IMR-90 (cell line): ENCODE measurements around the gene PPP6C. TPM values are rescaled to one million over a fixed set of nuclear protein-coding genes. Genes with fewer than 3 reads are reported as not detected.

Experiments
- ATAC-seq: fragments of 200-7000 bp; cut with Tn5 transposase; 2 replicates; pipeline ENCODE4 v1.9.1; 2020; ENCODE audit warnings: low read depth, mild to moderate bottlenecking, moderate library complexity
- BruUV-seq: library from RNA; stranded (reverse); fragments of 400-500 nt; replicated peaks from 2 replicates; lab custom pipeline; 2021; lab: Mats Ljungman, UMichigan
- CTCF ChIA-PET: fragments of 300-600 bp; formaldehyde crosslinking; extraction: SDS; loops from one replicate; lab custom pipeline; 2021; ENCODE audit warnings: antibody characterized with exemption; lab: Yijun Ruan, JAX
- POLR2A ChIA-PET: fragments of 300-600 bp; sonication (Branson Sonifier 250); formaldehyde crosslinking; loops from one replicate; lab custom pipeline; 2022; ENCODE audit warnings: antibody characterized with exemption; ENCODE audit not compliant: unreplicated experiment; lab: Charles Lee
- DNase-seq: peaks from one replicate; pipeline ENCODE4 v3.0.0; 2013
- H2AFZ ChIP-seq: replicated peaks from 2 replicates; pipeline ENCODE3; 2013; ENCODE audit warnings: low read length, mild to moderate bottlenecking; ENCODE audit not compliant: poor library complexity
- H2AK5ac ChIP-seq: 2 replicates; pipeline ENCODE4 v1.6.1; 2013; ENCODE audit warnings: low read depth, low read length, inconsistent platforms
- H2AK9ac ChIP-seq: replicated peaks from 2 replicates; pipeline ENCODE3; 2013; ENCODE audit warnings: mild to moderate bottlenecking, low read depth, low read length, moderate library complexity; ENCODE audit not compliant: poor library complexity
- H2BK120ac ChIP-seq: 2 replicates; pipeline ENCODE4 v1.6.1; 2013; ENCODE audit warnings: low read depth, low read length, inconsistent platforms
- H2BK15ac ChIP-seq: 3 replicates; pipeline ENCODE4 v1.6.1; 2013; ENCODE audit warnings: low read depth, low read length, inconsistent platforms
- H2BK20ac ChIP-seq: 2 replicates; pipeline ENCODE4 v1.6.1; 2013; ENCODE audit warnings: low read depth, mild to moderate bottlenecking, inconsistent platforms, low read length, moderate library complexity
- H2BK5ac ChIP-seq: 2 replicates; pipeline ENCODE4 v1.6.1; 2013; ENCODE audit warnings: mild to moderate bottlenecking, low read depth, low read length, inconsistent platforms; ENCODE audit not compliant: poor library complexity, severe bottlenecking
- H3K14ac ChIP-seq: replicated peaks from 2 replicates; pipeline ENCODE4 v1.6.1; 2013; ENCODE audit warnings: low read depth, low read length, inconsistent platforms
- H3K18ac ChIP-seq: 2 replicates; pipeline ENCODE4 v1.6.1; 2013; ENCODE audit warnings: low read depth, low read length, control low read depth
- H3K23ac ChIP-seq: 2 replicates; pipeline ENCODE4 v1.6.1; 2013; ENCODE audit warnings: low read depth, low read length, inconsistent platforms
- H3K27ac ChIP-seq: 2 replicates; pipeline ENCODE4 v1.5.1; 2013; ENCODE audit warnings: mild to moderate bottlenecking, control low read depth, low read length; ENCODE audit not compliant: insufficient read depth
- H3K27me3 ChIP-seq: 2 replicates; pipeline ENCODE4 v1.6.1; 2013; ENCODE audit warnings: low read length; ENCODE audit not compliant: control insufficient read depth, insufficient read depth
- H3K36me3 ChIP-seq: 2 replicates; pipeline ENCODE4 v1.6.1; 2013; ENCODE audit warnings: low read length, mixed read lengths; ENCODE audit not compliant: control insufficient read depth, insufficient read depth
- H3K4ac ChIP-seq: 2 replicates; pipeline ENCODE4 v1.6.1; 2013; ENCODE audit warnings: low read depth, low read length, inconsistent platforms
- H3K4me1 ChIP-seq: 2 replicates; pipeline ENCODE4 v1.6.1; 2013; ENCODE audit warnings: low read length, mixed read lengths; ENCODE audit not compliant: control insufficient read depth, insufficient read depth
- H3K4me2 ChIP-seq: 2 replicates; pipeline ENCODE4 v1.6.1; 2013; ENCODE audit warnings: low read depth, mild to moderate bottlenecking, control low read depth, low read length, moderate library complexity
- H3K4me3 ChIP-seq: 2 replicates; pipeline ENCODE4 v1.5.1; 2013; ENCODE audit warnings: low read depth, mild to moderate bottlenecking, control low read depth, low read length, moderate library complexity; ENCODE audit not compliant: insufficient read depth
- H3K56ac ChIP-seq: 2 replicates; pipeline ENCODE4 v1.6.1; 2013; ENCODE audit warnings: low read length, inconsistent platforms; ENCODE audit not compliant: insufficient read depth; ENCODE audit errors: extremely low read depth
- H3K79me1 ChIP-seq, 2 experiments: 2 replicates each; pipeline ENCODE4 v1.6.1; 2013; ENCODE audit warnings: low read length in 2 of 2, inconsistent platforms in 1 of 2, low read depth in 1 of 2
- H3K9ac ChIP-seq: 2 replicates; pipeline ENCODE4 v1.6.1; 2013; ENCODE audit warnings: low read depth, low read length, control low read depth
- H3K9me1 ChIP-seq: 2 replicates; pipeline ENCODE4 v1.6.1; 2013; ENCODE audit warnings: low read length, inconsistent platforms; ENCODE audit not compliant: insufficient read depth
- H3K9me3 ChIP-seq: 2 replicates; pipeline ENCODE4 v1.6.1; 2013; ENCODE audit warnings: low read length; ENCODE audit not compliant: control insufficient read depth, insufficient read depth
- H4K20me1 ChIP-seq: 2 replicates; pipeline ENCODE4 v1.6.1; 2013; ENCODE audit warnings: low read length, inconsistent platforms; ENCODE audit not compliant: insufficient read depth
- H4K5ac ChIP-seq: 2 replicates; pipeline ENCODE4 v1.6.1; 2013; ENCODE audit warnings: mild to moderate bottlenecking, low read depth, low read length, control low read depth
- H4K8ac ChIP-seq, 2 experiments: 2 replicates each; pipeline ENCODE4 v1.6.1; 2013; ENCODE audit warnings: low read depth in 2 of 2, low read length in 2 of 2, control low read depth in 1 of 2, inconsistent platforms in 1 of 2
- H4K91ac ChIP-seq: 2 replicates; pipeline ENCODE4 v1.6.1; 2013; ENCODE audit warnings: low read depth, low read length, inconsistent platforms; ENCODE audit not compliant: insufficient read depth
- BHLHE40 ChIP-seq: fragments of 150-350 bp; IDR thresholded peaks from 2 replicates; pipeline ENCODE4 v1.6.1; 2016; ENCODE audit warnings: mild to moderate bottlenecking, low read depth, low read length
- ELK1 ChIP-seq: fragments of 150-350 bp; IDR thresholded peaks from 2 replicates; pipeline ENCODE4 v1.6.1; 2016; ENCODE audit warnings: low read depth, mild to moderate bottlenecking, low read length, moderate library complexity, borderline replicate concordance
- MAZ ChIP-seq: IDR thresholded peaks from 2 replicates; pipeline ENCODE4 v1.6.1; 2012; ENCODE audit warnings: low read depth, mild to moderate bottlenecking, low read length, improper control_type of control experiment, moderate library complexity, borderline replicate concordance
- POLR2A ChIP-seq: IDR thresholded peaks from 2 replicates; pipeline ENCODE4 v1.6.1; 2012; ENCODE audit warnings: mild to moderate bottlenecking, low read depth, low read length
- dilution Hi-C: fragments of 300-500 bp; cut with HindIII; formaldehyde crosslinking; loops from one replicate; pipeline ENCODE4 v1.14.3; 2018; ENCODE audit warnings: low sequenced_read_pairs; ENCODE audit not compliant: unreplicated experiment
- in situ Hi-C: fragments of 300-500 bp; cut with MboI; formaldehyde crosslinking; loops from 3 replicates; pipeline ENCODE4 v1.14.3; 2019; ENCODE audit warnings: low sequenced_read_pairs, inconsistent platforms, mixed read lengths
- intact Hi-C: fragments of 100-400 bp; cut with micrococcal nuclease; formaldehyde crosslinking; loops from 2 replicates; pipeline ENCODE4 v1.10.0; 2022
- polyA plus RNA-seq, 3 experiments: library from polyadenylated mRNA; depleted of rRNA; stranded (reverse); fragments of >200 nt; gene quantifications; 2 replicates each; pipeline ENCODE4 v1.2.3, GENCODE V29; 2012; ENCODE audit warnings: low replicate concordance in 1 of 3
- total RNA-seq: library from RNA; depleted of rRNA; stranded (reverse); fragments of >200 nt; gene quantifications from 2 replicates; pipeline ENCODE4 v1.2.3, GENCODE V29; 2012

The PPP6C gene
- total and polyA plus RNA-seq, 2 of the 4 experiments (the other 2 are of a cell fraction): 14.5 to 15.4 TPM

- no peak overlapping the region for H3K4me3 ChIP-seq
- dilution Hi-C loops: no loop called here
- no peak overlapping the region for H4K91ac ChIP-seq
- no peaks in the 10 kb centered on the region for H3K9me3 ChIP-seq
- H3K79me1 ChIP-seq: peaks cover 19 to 56% of the 10 kb centered on the region in 2 experiments
- BruUV-seq: no TSS peak
- H2AK5ac ChIP-seq: no peak overlapping the region
- POLR2A ChIA-PET: no interaction called here
- no peak overlapping the region for H3K9ac ChIP-seq
- peaks cover 9% of the 10 kb centered on the region for H3K4me1 ChIP-seq
- DNase-seq (no peak), ATAC-seq (peak; percentile 82)
- no peak overlapping the region for H2BK20ac ChIP-seq
- TF ChIP-seq BHLHE40 (no peak), MAZ (no peak), ELK1 (no peak), POLR2A (no peak)
- intact Hi-C loops: no loop called here
- H3K18ac ChIP-seq: no peak overlapping the region
- H4K20me1 ChIP-seq: peaks cover 15% of the 10 kb centered on the region; the same call in 1 of the 2 replicates
- H3K27me3 ChIP-seq: no peaks in the 10 kb centered on the region
- H3K9me1 ChIP-seq: 0 out of 2 replicates have a peak, but pooled peaks cover 6% of the 10 kb centered on the region
- peak overlapping the region; percentile 71; the same call in 1 of the 2 replicates for H3K27ac ChIP-seq
- no peak overlapping the region for H3K23ac ChIP-seq
- CTCF ChIA-PET: interaction anchor here (0.8 kb wide), 1 partner anchor 18 kb away, joined by 3 read pairs; the partner anchor contains the start of gene SCAI
- H3K14ac ChIP-seq: no peak overlapping the region
- no peak overlapping the region for H2AFZ ChIP-seq
- no peak overlapping the region for H2AK9ac ChIP-seq
- H3K56ac ChIP-seq: no peak overlapping the region
- no peak overlapping the region; a peak in 1 of 4 replicates for H4K8ac ChIP-seq
- H2BK120ac ChIP-seq: no peak overlapping the region
- in situ Hi-C loops: no loop called here
- no peak overlapping the region; the same call in 1 of the 2 replicates for H3K4me2 ChIP-seq
- no peak overlapping the region for H4K5ac ChIP-seq
- peak overlapping the region; percentile 56 for H2BK5ac ChIP-seq
- H2BK15ac ChIP-seq: no peak overlapping the region
- peaks cover 4% of the 10 kb centered on the region; the same call in 1 of the 2 replicates for H3K36me3 ChIP-seq
- H3K4ac ChIP-seq: no peak overlapping the region
Measured at GRCh38 chr9:125160750-125161149, 28.9 kb downstream of the PPP6C start.
